Lower lobe of right lung (tissue), 2 donors: ENCODE data around the gene TP53I11. TPM values are rescaled to one million over a fixed set of nuclear protein-coding genes. Genes with fewer than 3 reads are reported as not detected.

Experiments
- ATAC-seq, 2 donors: fragments of 200-7000 bp; cut with Tn5 transposase; one replicate each; pipeline ENCODE4 v1.9.1; 2020 to 2022; ENCODE audit warnings: mild to moderate bottlenecking in 2 of 2, moderate library complexity in 2 of 2
- DNase-seq: peaks from one replicate; pipeline ENCODE4 v3.0.0-alpha.2; 2020
- H3K27ac ChIP-seq: fragments of 200-600 bp; one replicate; pipeline ENCODE4 v1.8.0; 2022
- H3K27me3 ChIP-seq: fragments of 200-600 bp; one replicate; pipeline ENCODE4 v1.8.0; 2022; ENCODE audit warnings: low read depth
- H3K36me3 ChIP-seq: fragments of 200-600 bp; one replicate; pipeline ENCODE4 v1.8.0; 2022; ENCODE audit warnings: mild to moderate bottlenecking
- H3K4me1 ChIP-seq: fragments of 200-600 bp; one replicate; pipeline ENCODE4 v1.8.0; 2022
- H3K4me3 ChIP-seq: fragments of 200-600 bp; one replicate; pipeline ENCODE4 v1.8.0; 2022; ENCODE audit warnings: mild to moderate bottlenecking
- H3K9me3 ChIP-seq: fragments of 200-600 bp; one replicate; pipeline ENCODE4 v1.8.0; 2022
- intact Hi-C: fragments of 100-400 bp; cut with DNase I; formaldehyde crosslinking; loops from one replicate; pipeline ENCODE4 v1.11.0; 2022
- total RNA-seq: library from RNA; stranded (reverse); fragmentation: NEBNext Ultra II Directional; extraction: Animal tissue kit (Norgen Biotek cat#: 25700); gene quantifications from one replicate; pipeline ENCODE4 v1.2.1, GENCODE V29; 2021
- TF ChIP-seq, protein P1 (sequence below): fragments of 200-600 bp; IDR thresholded peaks from one replicate; pipeline ENCODE4 v1.8.0; 2022; ENCODE audit warnings: antibody characterized with exemption, mild to moderate bottlenecking
- donor health status: DM: no; HTN: yes; CAD: no; lungs with severe emphysema.

TP53I11 gene
- total RNA-seq, 1 donor from 2014 or later, result 103 TPM

DNA sequence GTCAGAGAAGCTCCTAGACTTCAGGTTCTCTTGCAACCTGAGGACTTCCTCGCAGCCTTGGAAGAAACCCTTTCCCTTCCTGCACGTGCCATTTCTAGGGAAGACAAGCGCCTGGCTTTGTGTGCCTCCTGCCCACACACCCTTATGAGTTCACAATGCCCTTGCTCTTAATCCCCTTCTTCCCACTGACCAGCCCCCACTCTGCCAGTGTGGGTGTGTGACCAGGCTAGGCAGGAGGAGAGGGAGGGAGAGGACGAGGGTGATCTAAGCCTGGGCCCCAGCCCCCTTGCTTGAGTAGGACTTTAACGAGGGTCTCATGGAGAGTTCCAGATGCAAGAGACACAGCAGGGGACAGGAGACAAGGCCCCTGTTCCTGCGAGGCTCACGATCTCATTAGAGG, 30.2 kb downstream of the TP53I11 start:
- DNase-seq (no peak), ATAC-seq (no peak)
- H3K4me3 ChIP-seq, result no peak overlapping the region
- no peaks in the 10 kb centered on the region for H3K36me3 ChIP-seq
- H3K27ac ChIP-seq, result no peak overlapping the region
- peaks cover 8% of the 10 kb centered on the region for H3K4me1 ChIP-seq
- no peaks in the 10 kb centered on the region for H3K9me3 ChIP-seq
- TF ChIP-seq, protein P1, sequence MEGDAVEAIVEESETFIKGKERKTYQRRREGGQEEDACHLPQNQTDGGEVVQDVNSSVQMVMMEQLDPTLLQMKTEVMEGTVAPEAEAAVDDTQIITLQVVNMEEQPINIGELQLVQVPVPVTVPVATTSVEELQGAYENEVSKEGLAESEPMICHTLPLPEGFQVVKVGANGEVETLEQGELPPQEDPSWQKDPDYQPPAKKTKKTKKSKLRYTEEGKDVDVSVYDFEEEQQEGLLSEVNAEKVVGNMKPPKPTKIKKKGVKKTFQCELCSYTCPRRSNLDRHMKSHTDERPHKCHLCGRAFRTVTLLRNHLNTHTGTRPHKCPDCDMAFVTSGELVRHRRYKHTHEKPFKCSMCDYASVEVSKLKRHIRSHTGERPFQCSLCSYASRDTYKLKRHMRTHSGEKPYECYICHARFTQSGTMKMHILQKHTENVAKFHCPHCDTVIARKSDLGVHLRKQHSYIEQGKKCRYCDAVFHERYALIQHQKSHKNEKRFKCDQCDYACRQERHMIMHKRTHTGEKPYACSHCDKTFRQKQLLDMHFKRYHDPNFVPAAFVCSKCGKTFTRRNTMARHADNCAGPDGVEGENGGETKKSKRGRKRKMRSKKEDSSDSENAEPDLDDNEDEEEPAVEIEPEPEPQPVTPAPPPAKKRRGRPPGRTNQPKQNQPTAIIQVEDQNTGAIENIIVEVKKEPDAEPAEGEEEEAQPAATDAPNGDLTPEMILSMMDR, result no peak
- H3K27me3 ChIP-seq, result peaks cover 7% of the 10 kb centered on the region
- intact Hi-C loops, result no loop called here

DNA sequence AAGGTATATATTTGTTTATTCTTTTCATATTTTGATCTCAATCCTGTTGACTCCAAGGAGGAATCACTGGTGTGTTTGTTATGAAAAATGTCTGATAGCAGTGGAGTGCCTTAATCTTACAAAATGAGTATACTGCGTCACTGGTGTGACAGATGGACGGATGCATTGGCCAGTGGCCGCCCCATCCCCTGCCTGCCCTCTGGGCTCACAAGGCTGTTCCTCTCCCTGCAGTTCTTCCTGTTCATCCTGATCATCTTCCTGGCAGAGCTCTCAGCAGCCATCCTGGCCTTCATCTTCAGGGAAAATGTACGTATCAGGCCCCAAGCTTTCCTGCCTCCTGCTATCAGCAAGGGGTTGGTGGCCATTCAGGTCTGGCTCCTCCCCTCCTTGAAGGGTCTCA, 32.9 kb downstream of the TP53I11 start:
- TF ChIP-seq, protein P1, result no peak
- no peak for DNase-seq

DNA sequence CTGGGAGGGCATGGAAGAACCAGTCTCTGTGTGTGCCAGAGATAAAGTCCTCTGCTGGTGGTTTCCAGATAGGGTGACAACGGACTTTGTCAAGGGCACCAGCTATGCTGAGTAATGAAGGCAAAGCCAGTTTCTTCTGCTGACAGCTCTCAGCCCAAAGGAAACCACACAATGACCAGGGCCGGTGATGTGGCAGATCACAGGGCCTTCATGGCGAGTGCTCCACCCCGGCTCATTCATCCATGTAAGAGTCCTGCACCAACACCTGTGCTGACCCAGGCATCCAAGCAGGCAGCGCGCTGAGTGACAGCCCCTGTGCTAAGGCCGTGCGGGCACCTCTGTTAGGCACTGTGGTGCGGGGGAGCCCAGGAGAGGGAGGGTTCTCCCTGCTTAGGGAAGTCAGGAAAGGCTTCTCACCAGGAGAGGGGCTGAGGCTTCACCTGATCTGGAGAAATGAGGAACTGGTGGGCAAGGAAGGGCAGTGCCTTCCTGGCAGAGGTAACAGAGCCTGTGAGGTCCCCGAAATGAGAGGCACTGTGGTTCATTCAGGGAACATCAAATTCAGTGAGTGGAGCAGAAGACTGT, 33.8 kb downstream of the TP53I11 start:
- Histone ChIP-seq H3K36me3 (no peaks in the 10 kb centered on the region), H3K9me3 (no peaks in the 10 kb centered on the region), H3K4me1 (peaks cover 10% of the 10 kb centered on the region), H3K27me3 (peaks cover 7% of the 10 kb centered on the region), H3K27ac (no peak overlapping the region), H3K4me3 (no peak overlapping the region)
- DNase-seq, result no peak
- TF ChIP-seq, protein P1, result no peak
- intact Hi-C loops, result no loop called here
- no peak for ATAC-seq

More for the DNA sequence above, 32.9 kb downstream of the TP53I11 start:
- H3K27ac ChIP-seq, result no peak overlapping the region
- no peaks in the 10 kb centered on the region for H3K9me3 ChIP-seq
- H3K4me3 ChIP-seq, result no peak overlapping the region
- intact Hi-C loops, result no loop called here
- no peaks in the 10 kb centered on the region for H3K36me3 ChIP-seq
- H3K4me1 ChIP-seq, result peaks cover 9% of the 10 kb centered on the region
- no peak for ATAC-seq
- H3K27me3 ChIP-seq, result peaks cover 7% of the 10 kb centered on the region

DNA sequence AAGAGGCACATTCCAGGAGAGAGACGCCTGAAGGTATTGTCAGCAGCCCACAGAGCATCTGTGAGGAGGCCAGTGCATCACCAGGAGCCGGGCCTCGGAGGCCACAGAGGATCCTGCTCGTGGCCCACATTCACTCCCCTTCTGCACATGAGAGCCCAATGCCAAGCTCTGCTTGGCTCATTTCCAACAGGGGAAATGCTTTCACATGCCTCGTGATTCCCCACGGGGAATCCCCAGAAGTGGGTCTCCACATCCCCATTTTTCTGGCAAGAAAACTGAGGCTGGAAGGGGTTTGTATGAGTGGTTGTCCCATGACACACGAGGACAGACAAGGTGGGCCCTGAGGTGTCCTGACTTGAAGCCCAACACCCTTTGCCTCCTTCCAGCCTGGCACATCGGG, 34.4 kb downstream of the TP53I11 start:
- no peak for DNase-seq

DNA sequence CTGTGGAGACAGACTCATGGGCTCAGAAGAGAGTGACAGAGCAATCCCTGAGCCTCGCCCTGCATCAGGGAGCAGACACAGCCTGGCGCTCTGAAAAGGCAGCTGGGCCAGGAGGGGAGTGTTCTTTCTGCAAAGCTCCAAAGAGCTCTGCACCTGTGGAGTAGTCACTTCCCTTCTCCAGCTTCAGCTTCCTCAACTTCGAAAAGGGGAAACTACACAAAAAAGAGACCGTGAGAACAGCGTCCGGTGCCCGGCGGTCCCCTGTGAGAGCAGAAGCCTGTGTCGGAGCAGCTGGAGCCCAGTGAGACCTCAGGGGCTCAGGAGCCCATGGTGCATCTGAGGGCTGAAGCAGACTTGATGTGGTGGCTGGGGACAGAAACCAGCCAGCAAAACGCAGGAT, 35.1 kb downstream of the TP53I11 start:
- intact Hi-C loops, result no loop called here
- H3K36me3 ChIP-seq, result no peaks in the 10 kb centered on the region

More for the DNA sequence above, 34.4 kb downstream of the TP53I11 start:
- intact Hi-C loops, result no loop called here
- peaks cover 16% of the 10 kb centered on the region for H3K4me1 ChIP-seq
- H3K27me3 ChIP-seq, result peaks cover 7% of the 10 kb centered on the region
- H3K27ac ChIP-seq, result no peak overlapping the region
- no peaks in the 10 kb centered on the region for H3K36me3 ChIP-seq
- no peaks in the 10 kb centered on the region for H3K9me3 ChIP-seq
- no peak overlapping the region for H3K4me3 ChIP-seq
- no peak for ATAC-seq
- TF ChIP-seq, protein P1, result no peak

More for the DNA sequence above, 35.1 kb downstream of the TP53I11 start:
- TF ChIP-seq, protein P1, result no peak
- Histone ChIP-seq H3K4me3 (no peak overlapping the region), H3K27me3 (peaks cover 7% of the 10 kb centered on the region), H3K9me3 (no peaks in the 10 kb centered on the region), H3K27ac (no peak overlapping the region), H3K4me1 (peaks cover 23% of the 10 kb centered on the region)
- DNase-seq, result no peak
- ATAC-seq, result no peak
